HepG2 (cell line): ENCODE results near the gene TTBK2. TPM values are rescaled to one million over a fixed set of nuclear protein-coding genes. Genes with fewer than 3 reads are reported as not detected.

Experiments
- ATAC-seq: fragments of 200-7000 bp; cut with Tn5 transposase; 3 replicates; pipeline ENCODE4 v1.9.1; 2020; ENCODE audit warnings: mild to moderate bottlenecking, moderate library complexity
- BruUV-seq: library from RNA; stranded (reverse); fragments of 400-500 nt; replicated peaks from 2 replicates; lab custom pipeline; 2021; lab: Mats Ljungman, UMichigan
- CTCF ChIA-PET: fragments of 300-600 bp; formaldehyde crosslinking; extraction: SDS; loops from one replicate; lab custom pipeline; 2021; ENCODE audit warnings: low total read pairs, inconsistent platforms, low intra/inter-chr PET ratio; lab: Yijun Ruan, JAX
- POLR2A ChIA-PET: fragments of 350-600 bp; sonication (Branson Sonifier 250); formaldehyde crosslinking; loops from one replicate; lab custom pipeline; 2020; ENCODE audit warnings: antibody characterized with exemption, inconsistent platforms; lab: Yijun Ruan, JAX
- DNase-seq: peaks from one replicate; pipeline ENCODE4 v3.0.0-alpha.2; 2015; ENCODE audit warnings: low spot score
- FAIRE-seq: peaks from 3 replicates; lab custom pipeline; 2011; peaks lifted over from hg19 to GRCh38; lab: Jason Lieb, UNC
- H2AFZ ChIP-seq: one replicate; pipeline ENCODE4 v1.6.1; 2011; ENCODE audit warnings: low read length, inconsistent platforms
- H3K27ac ChIP-seq: fragments of 300-600 bp; 3 replicates; pipeline ENCODE4 v1.8.0; 2011; ENCODE audit warnings: mixed run types, mild to moderate bottlenecking, mixed read lengths, low read length, inconsistent platforms; ENCODE audit not compliant: insufficient read depth; ENCODE audit errors: extremely low read length
- H3K27me3 ChIP-seq, 2 experiments: fragments of 200-600 bp in 1 of 2; 2 replicates in 1 of 2; 3 replicates in 1 of 2; pipeline versions ENCODE4 v1.6.0 to v1.8.0; 2011; ENCODE audit warnings: low read length in 2 of 2, mild to moderate bottlenecking in 2 of 2, moderate library complexity in 2 of 2, inconsistent platforms in 1 of 2; ENCODE audit not compliant: insufficient read depth in 2 of 2, control insufficient read depth in 1 of 2
- H3K36me3 ChIP-seq, 2 experiments: fragments of 200-600 bp in 1 of 2; replicated peaks in 1 of 2; 2 replicates in 1 of 2; 3 replicates in 1 of 2; pipeline versions ENCODE4 v1.5.1 to v1.8.0; 2011; ENCODE audit warnings: low read length in 2 of 2, inconsistent platforms in 1 of 2; ENCODE audit not compliant: insufficient read depth in 2 of 2, control insufficient read depth in 1 of 2
- H3K4me1 ChIP-seq: 2 replicates; pipeline ENCODE4 v1.5.1; 2012; ENCODE audit warnings: low read length, inconsistent platforms; ENCODE audit not compliant: insufficient read depth
- H3K4me2 ChIP-seq: 2 replicates; pipeline ENCODE4 v1.6.0; 2011; ENCODE audit warnings: low read depth, low read length, inconsistent platforms
- H3K4me3 ChIP-seq, 3 experiments: fragments of 200-600 bp in 1 of 3; sonication (generic), shearing (Covaris generic) in 1 of 3; replicated peaks in 1 of 3; 2 replicates each; pipeline ENCODE4 v1.5.1; 2011 to 2016; ENCODE audit warnings: low read length in 3 of 3, inconsistent platforms in 2 of 3, low read depth in 2 of 3, mild to moderate bottlenecking in 2 of 3, control low read depth in 1 of 3, mixed read lengths in 1 of 3; ENCODE audit not compliant: insufficient read depth in 1 of 3
- H3K79me2 ChIP-seq: one replicate; pipeline ENCODE4 v1.6.1; 2011; ENCODE audit warnings: low read length, inconsistent platforms; ENCODE audit not compliant: insufficient read depth
- H3K9ac ChIP-seq: 2 replicates; pipeline ENCODE4 v1.6.0; 2011; ENCODE audit warnings: mild to moderate bottlenecking, low read depth, low read length, inconsistent platforms; ENCODE audit not compliant: insufficient read depth
- H3K9me3 ChIP-seq: 2 replicates; pipeline ENCODE4 v1.5.1; 2012; ENCODE audit warnings: mild to moderate bottlenecking, low read length
- H4K20me1 ChIP-seq: 2 replicates; pipeline ENCODE4 v1.6.0; 2011; ENCODE audit warnings: inconsistent platforms, mild to moderate bottlenecking, low read length, moderate library complexity; ENCODE audit not compliant: insufficient read depth
- ONECUT2 ChIP-seq: sonication (generic); formaldehyde crosslinking; IDR thresholded peaks from 2 replicates; pipeline ENCODE4 v1.4.0; 2020; ENCODE audit warnings: missing genetic modification reagents
- SOX6 ChIP-seq, 2 experiments: fragments of 450-650 bp in 1 of 2; sonication (generic) in 1 of 2; formaldehyde crosslinking in 1 of 2; IDR thresholded peaks; 2 replicates each; pipeline versions ENCODE4 v1.4.0 to v1.6.1; 2017 to 2020; ENCODE audit warnings: antibody characterized with exemption in 1 of 2, mild to moderate bottlenecking in 1 of 2, missing genetic modification reagents in 1 of 2
- TAF15 ChIP-seq: fragments of 200-400 bp; formaldehyde crosslinking; IDR thresholded peaks from one replicate; pipeline ENCODE4 v1.6.1; 2018; ENCODE audit warnings: mild to moderate bottlenecking, low read depth, low read length; ENCODE audit not compliant: poor library complexity, severe bottlenecking
- USF2 ChIP-seq, 2 experiments: sonication (generic) in 1 of 2; formaldehyde crosslinking in 1 of 2; IDR thresholded peaks; 2 replicates each; pipeline versions ENCODE4 v1.5.1 to v1.6.1; 2011 to 2020; ENCODE audit warnings: borderline replicate concordance in 1 of 2, low read depth in 1 of 2, low read length in 1 of 2, mild to moderate bottlenecking in 1 of 2, missing genetic modification reagents in 1 of 2, moderate library complexity in 1 of 2
- ZIK1 ChIP-seq: sonication (generic); formaldehyde crosslinking; IDR thresholded peaks from 2 replicates; pipeline ENCODE4 v1.5.0; 2020; ENCODE audit warnings: mild to moderate bottlenecking, low read depth, missing genetic modification reagents, borderline replicate concordance
- ZNF17 ChIP-seq: sonication (generic); formaldehyde crosslinking; IDR thresholded peaks from 2 replicates; pipeline ENCODE4 v1.5.0; 2020; ENCODE audit warnings: mild to moderate bottlenecking, missing genetic modification reagents
- ZNF275 ChIP-seq: sonication (generic); formaldehyde crosslinking; IDR thresholded peaks from 2 replicates; pipeline ENCODE4 v1.8.0; 2022; ENCODE audit warnings: missing genetic modification reagents, mild to moderate bottlenecking, inconsistent platforms, borderline replicate concordance
- ZNF276 ChIP-seq: sonication (generic); formaldehyde crosslinking; IDR thresholded peaks from 2 replicates; pipeline ENCODE4 v1.4.0; 2020; ENCODE audit warnings: mild to moderate bottlenecking, low read depth, missing genetic modification reagents
- ZNF318 ChIP-seq: sonication (generic); formaldehyde crosslinking; IDR thresholded peaks from 2 replicates; pipeline ENCODE4 v1.4.0; 2020; ENCODE audit warnings: mild to moderate bottlenecking, missing genetic modification reagents
- WGBS: methylation state at CpG from one replicate; pipeline ENCODE4 v1.1.6; 2017; ENCODE audit warnings: low lambda C conversion rate; 5-methylcytosine and 5-hydroxymethylcytosine counted together
- in situ Hi-C: cut with HindIII; loops from 2 replicates; pipeline ENCODE4 v1.10.0; 2017; ENCODE audit warnings: low pct_unique_long_range_greater_than_20kb; ENCODE audit not compliant: extremely low pct_ligation_motif_present
- intact Hi-C: fragments of 100-400 bp; cut with micrococcal nuclease; formaldehyde crosslinking; loops from one replicate; pipeline ENCODE4 v1.10.0; 2022; ENCODE audit not compliant: unreplicated experiment
- polyA plus RNA-seq, 8 experiments: library from polyadenylated mRNA; depleted of rRNA in 3 of 8; stranded (reverse) in 7 of 8; unstranded in 1 of 8; fragments of >200 nt; fragmentation: Illumina TruSeq in 4 of 8; extraction: Trizol in 4 of 8; gene quantifications; 2 replicates each; pipeline versions ENCODE4 v1.2.1 to v1.2.3, GENCODE V29; 2011 to 2016; ENCODE audit warnings: low read depth in 4 of 8, missing spikeins in 1 of 8, mixed read lengths in 1 of 8; ENCODE audit not compliant: insufficient read depth in 1 of 8
- total RNA-seq, 5 experiments: library from RNA; depleted of rRNA; stranded (reverse); fragments of >200 nt; fragmentation: Illumina TruSeq; extraction: Trizol; gene quantifications; 2 replicates each; pipeline ENCODE4 v1.2.3, GENCODE V29; 2016; ENCODE audit warnings: low read depth in 1 of 5

TTBK2 gene
- total and polyA plus RNA-seq, 2 of the 13 experiments (the other 11 are each of a cell fraction or from before 2014, with no cell fraction given): 5.1 to 7.4 TPM

GRCh38 chr15:42744195-42744594, 176.4 kb downstream of the TTBK2 start:
- Histone ChIP-seq H3K36me3 (peaks cover 1 to 6% of the 10 kb centered on the region in 2 experiments; a peak in 3 of 5 replicates), H3K9ac (no peak overlapping the region), H2AFZ (no peak overlapping the region), H3K4me3 (no peak overlapping the region), H3K27ac (no peak overlapping the region), H3K4me2 (no peak overlapping the region), H3K79me2 (no peaks in the 10 kb centered on the region), H3K9me3 (no peaks in the 10 kb centered on the region), H3K27me3 (no peaks in the 10 kb centered on the region), H3K4me1 (no peaks in the 10 kb centered on the region), H4K20me1 (no peaks in the 10 kb centered on the region)
- ChIA-PET POLR2A (no interaction called here), CTCF (no interaction called here)
- DNase-seq: no peak
- BruUV-seq: no TSS peak
- ATAC-seq: no peak
- intact Hi-C loops: no loop called here
- in situ Hi-C loops: no loop called here
- WGBS: 100% methylated on average over 1 of the region's 1 CpG
- FAIRE-seq: no peak
- TF ChIP-seq ONECUT2 (CRISPR knock-in tag) (no peak), ZNF17 (CRISPR knock-in tag) (no peak), ZNF275 (CRISPR knock-in tag) (no peak), USF2 (IDR thresholded peaks at IDR 0.05; ENCODE audit: low read depth, low read length) (no peak), USF2 (CRISPR knock-in tag; IDR thresholded peaks at IDR 0.05; ENCODE audit: borderline replicate concordance) (no peak), ZIK1 (CRISPR knock-in tag) (no peak), ZNF318 (CRISPR knock-in tag) (no peak), SOX6 (IDR thresholded peaks at IDR 0.05) (no peak), SOX6 (CRISPR knock-in tag; IDR thresholded peaks at IDR 0.05) (no peak), ZNF276 (CRISPR knock-in tag) (no peak), TAF15 (no peak)
